GM12878 (cell line): ENCODE results near the gene TSC22D1. TPM values are rescaled to one million over a fixed set of nuclear protein-coding genes. Genes with fewer than 3 reads are reported as not detected.

ENCODE experiments used
- ATAC-seq: fragments of 200-7000 bp; cut with Tn5 transposase; 3 replicates; pipeline ENCODE4 v1.9.1; 2020; ENCODE audit warnings: mild to moderate bottlenecking, moderate library complexity
- BruUV-seq: library from RNA; stranded (reverse); fragments of 400-500 nt; replicated peaks from 2 replicates; lab custom pipeline; 2021; lab: Mats Ljungman, UMichigan
- CTCF ChIA-PET: fragments of 300-600 bp; sonication (Branson Sonifier 250); formaldehyde crosslinking; extraction: SDS; loops from one replicate; lab custom pipeline; 2021; ENCODE audit warnings: inconsistent platforms; lab: Yijun Ruan, JAX
- POLR2A ChIA-PET: fragments of 350-600 bp; formaldehyde crosslinking; extraction: SDS; loops from one replicate; lab custom pipeline; 2021; ENCODE audit warnings: inconsistent platforms; lab: Charles Lee
- RAD21 ChIA-PET: fragments of 300-600 bp; sonication (Branson Sonifier 250); formaldehyde crosslinking; loops from one replicate; lab custom pipeline; 2023; ENCODE audit warnings: antibody characterized with exemption; ENCODE audit not compliant: unreplicated experiment; lab: Charles Lee
- SMC1A ChIA-PET: fragments of 300-600 bp; sonication (Branson Sonifier 250); formaldehyde crosslinking; loops from one replicate; lab custom pipeline; 2023; ENCODE audit not compliant: unreplicated experiment, uncharacterized antibody; lab: Charles Lee
- DNase-seq: peaks from one replicate; pipeline ENCODE4 v3.0.0-alpha.2; 2011; ENCODE audit warnings: low read depth, low spot score
- FAIRE-seq: peaks from 3 replicates; lab custom pipeline; 2011; peaks lifted over from hg19 to GRCh38; lab: Jason Lieb, UNC
- H2AFZ ChIP-seq: 2 replicates; pipeline ENCODE4 v1.6.0; 2011; ENCODE audit warnings: low read depth, low read length, control low read depth; ENCODE audit not compliant: control insufficient read depth
- H3K27ac ChIP-seq: 2 replicates; pipeline ENCODE4 v1.5.1; 2011; ENCODE audit warnings: control low read depth; ENCODE audit not compliant: control insufficient read depth, insufficient read depth
- H3K27me3 ChIP-seq, 2 experiments: replicated peaks in 1 of 2; 2 replicates each; pipeline versions ENCODE4 v1.6.0 to v1.6.1; 2011; ENCODE audit warnings: low read length in 1 of 2; ENCODE audit not compliant: control insufficient read depth in 2 of 2, insufficient read depth in 2 of 2
- H3K36me3 ChIP-seq, 2 experiments: 2 replicates each; pipeline ENCODE4 v1.5.1; 2011; ENCODE audit warnings: low read length in 1 of 2; ENCODE audit not compliant: control insufficient read depth in 2 of 2, insufficient read depth in 2 of 2
- H3K4me1 ChIP-seq: 2 replicates; pipeline ENCODE4 v1.6.1; 2011; ENCODE audit warnings: mild to moderate bottlenecking, low read length, moderate library complexity, mixed read lengths; ENCODE audit not compliant: control insufficient read depth, insufficient read depth
- H3K4me2 ChIP-seq: 2 replicates; pipeline ENCODE4 v1.6.0; 2011; ENCODE audit warnings: control low read depth; ENCODE audit not compliant: control insufficient read depth, insufficient read depth
- H3K4me3 ChIP-seq: fragments of 200-600 bp; sonication (generic); 2 replicates; pipeline ENCODE4 v1.5.1; 2016
- H3K79me2 ChIP-seq: 2 replicates; pipeline ENCODE4 v1.6.0; 2011; ENCODE audit warnings: low read length; ENCODE audit not compliant: control insufficient read depth, insufficient read depth
- H3K9ac ChIP-seq: 2 replicates; pipeline ENCODE4 v1.8.0; 2011; ENCODE audit warnings: low read length, control low read depth, mixed read lengths; ENCODE audit not compliant: control insufficient read depth, insufficient read depth
- H3K9me3 ChIP-seq: replicated peaks from 3 replicates; pipeline ENCODE4 v1.5.1; 2011; ENCODE audit warnings: mild to moderate bottlenecking, low read length; ENCODE audit not compliant: control insufficient read depth, insufficient read depth
- H4K20me1 ChIP-seq: 2 replicates; pipeline ENCODE4 v1.6.0; 2011; ENCODE audit not compliant: control insufficient read depth, insufficient read depth
- ESRRA ChIP-seq: IDR thresholded peaks from 2 replicates; pipeline ENCODE4 v1.6.1; 2012; ENCODE audit warnings: mild to moderate bottlenecking, low read length, improper control_type of control experiment
- MEF2A ChIP-seq: IDR thresholded peaks from 2 replicates; pipeline ENCODE4 v1.6.1; 2011; ENCODE audit warnings: low read depth, mild to moderate bottlenecking, low read length, moderate library complexity; ENCODE audit not compliant: insufficient read depth
- NR2C1 ChIP-seq: fragments of 450-650 bp; IDR thresholded peaks from 2 replicates; pipeline ENCODE4 v1.6.1; 2017; ENCODE audit warnings: antibody characterized with exemption, mild to moderate bottlenecking, moderate library complexity
- NRF1 ChIP-seq: conservative IDR thresholded peaks from 2 replicates; pipeline ENCODE4 v1.6.1; 2011; ENCODE audit warnings: mild to moderate bottlenecking, low read depth, low read length, improper control_type of control experiment
- PAX5 ChIP-seq: IDR thresholded peaks from 2 replicates; pipeline ENCODE4 v1.6.1; 2011; ENCODE audit warnings: low read depth, low read length, borderline replicate concordance
- RAD51 ChIP-seq: fragments of 450-650 bp; IDR thresholded peaks from 2 replicates; pipeline ENCODE4 v1.6.1; 2016; ENCODE audit warnings: moderate library complexity, mild to moderate bottlenecking, inconsistent platforms
- SMAD5 ChIP-seq: IDR thresholded peaks from 2 replicates; pipeline ENCODE4 v1.6.1; 2016; ENCODE audit warnings: antibody characterized with exemption, low read depth
- SREBF2 ChIP-seq: IDR thresholded peaks from 2 replicates; pipeline ENCODE4 v1.6.1; 2012; ENCODE audit warnings: mild to moderate bottlenecking, low read length
- SUZ12 ChIP-seq: fragments of 200-600 bp; sonication (generic); IDR thresholded peaks from one replicate; pipeline ENCODE4 v1.6.1; 2018; ENCODE audit warnings: antibody characterized with exemption, mild to moderate bottlenecking; ENCODE audit not compliant: unreplicated experiment
- TCF7 ChIP-seq: IDR thresholded peaks from 2 replicates; pipeline ENCODE4 v1.6.1; 2014; ENCODE audit warnings: antibody characterized with exemption, borderline replicate concordance
- WGBS: methylation state at CpG from one replicate; pipeline ENCODE4 v1.1.6; 2016; ENCODE audit warnings: low lambda C conversion rate; ENCODE audit not compliant: insufficient replicate concordance, insufficient coverage; ENCODE audit errors: missing lambda C conversion rate; 5-methylcytosine and 5-hydroxymethylcytosine counted together
- in situ Hi-C: fragments of 300-500 bp; cut with MboI; formaldehyde crosslinking; loops from 9 replicates; pipeline ENCODE4 v1.14.3; 2018; ENCODE audit warnings: mixed read lengths
- intact Hi-C: fragments of 100-400 bp; cut with micrococcal nuclease; formaldehyde crosslinking; loops from one replicate; pipeline ENCODE4 v1.14.2; 2022; ENCODE audit not compliant: unreplicated experiment
- polyA plus RNA-seq, 11 experiments: library from polyadenylated mRNA; depleted of rRNA in 4 of 11; unstranded in 6 of 11; stranded (reverse) in 5 of 11; fragments of >200 nt; fragmentation: Nextera tagmentation in 4 of 11; fragmentation: Illumina TruSeq in 1 of 11; extraction: Ambion mirVana in 4 of 11; extraction: Trizol in 1 of 11; gene quantifications; 1 replicate in 1 of 11; 2 replicates in 10 of 11; pipeline versions ENCODE4 v1.2.1 to v1.2.3, GENCODE V29; 2011 to 2016; ENCODE audit warnings: inconsistent platforms in 2 of 11, missing spikeins in 2 of 11, low read depth in 1 of 11
- total RNA-seq, 4 experiments: library from RNA; depleted of rRNA in 3 of 4; stranded (reverse); fragments of >200 nt in 3 of 4; fragmentation: Illumina TruSeq in 1 of 4; extraction: Trizol in 1 of 4; gene quantifications; 2 replicates each; pipeline versions ENCODE4 v1.2.1 to v1.2.3, GENCODE V29; 2013 to 2021
- TF ChIP-seq, protein P1 (sequence below): fragments of 450-650 bp; IDR thresholded peaks from 2 replicates; pipeline ENCODE4 v1.6.1; 2017; ENCODE audit warnings: mild to moderate bottlenecking
- TF ChIP-seq, protein P2 (sequence below): IDR thresholded peaks from 2 replicates; pipeline ENCODE4 v1.6.1; 2011; ENCODE audit warnings: borderline replicate concordance, low read depth, mild to moderate bottlenecking, moderate library complexity, mixed read lengths, low read length; ENCODE audit not compliant: insufficient read depth; ENCODE audit errors: extremely low read length
- TF ChIP-seq, protein P3 (sequence below): fragments of 150-350 bp; IDR thresholded peaks from 2 replicates; pipeline ENCODE4 v1.6.1; 2014; ENCODE audit warnings: mild to moderate bottlenecking, low read depth, low read length
- TF ChIP-seq, protein P4 (sequence below): fragments of 450-650 bp; IDR thresholded peaks from 2 replicates; pipeline ENCODE4 v1.6.1; 2017; ENCODE audit warnings: mild to moderate bottlenecking, moderate library complexity
- TF ChIP-seq, protein P5 (sequence below): IDR thresholded peaks from 2 replicates; pipeline ENCODE4 v1.6.1; 2011; ENCODE audit warnings: mild to moderate bottlenecking, low read depth, low read length, moderate library complexity; ENCODE audit not compliant: insufficient replicate concordance

TSC22D1 gene
- total and polyA plus RNA-seq, 10 of the 15 experiments (the other 5 are each of a cell fraction or from before 2014, with no cell fraction given) = 0.37 to 15.7 (median 7.5) TPM

DNA sequence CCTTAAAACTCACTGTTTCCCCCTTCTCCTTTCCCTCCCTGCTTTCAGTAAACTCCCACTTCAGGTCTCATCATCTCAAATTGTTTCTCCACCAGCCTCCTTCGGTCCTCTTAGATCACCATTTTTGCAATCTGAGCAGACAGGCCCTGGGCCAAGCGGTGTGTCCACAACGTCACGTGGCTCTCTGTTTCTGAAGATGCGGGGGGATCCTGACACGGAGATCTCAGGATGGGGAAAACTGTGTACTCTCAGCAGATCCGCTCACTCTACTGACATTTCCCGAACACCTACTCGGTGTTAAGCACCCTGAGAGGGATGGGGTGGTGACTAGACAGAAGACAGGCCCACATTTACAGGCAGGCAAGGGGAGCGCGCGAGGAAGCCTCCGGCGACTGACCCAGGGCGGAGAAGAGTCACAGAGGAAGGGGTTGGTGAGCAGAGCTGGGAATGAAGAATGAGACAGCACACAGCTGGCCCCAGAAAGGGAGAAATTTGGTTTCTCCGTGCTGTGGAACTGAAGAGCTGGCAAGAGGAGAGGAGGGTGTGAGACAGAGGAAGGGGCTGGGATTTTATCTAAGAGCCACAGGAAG is 163.7 kb downstream of the TSC22D1 start:
- Histone ChIP-seq H3K79me2 (no peaks in the 10 kb centered on the region), H3K4me1 (no peaks in the 10 kb centered on the region), H3K27me3 (peaks cover 0 to 1% of the 10 kb centered on the region in 2 experiments; a peak in 1 of 4 replicates), H2AFZ (no peak overlapping the region), H3K4me3 (no peak overlapping the region), H3K9ac (no peak overlapping the region), H3K9me3 (no peaks in the 10 kb centered on the region; the same call in 2 of the 3 replicates), H3K4me2 (no peak overlapping the region), H3K27ac (no peak overlapping the region), H3K36me3 (no peaks in the 10 kb centered on the region), H4K20me1 (no peaks in the 10 kb centered on the region; the same call in 1 of the 2 replicates)
- RAD21 ChIA-PET = no interaction called here
- FAIRE-seq = no peak
- POLR2A ChIA-PET = no interaction called here
- intact Hi-C loops (no loop called here), in situ Hi-C loops (no loop called here)
- no TSS peak for BruUV-seq
- 66% methylated on average over 16 of the region's 16 CpGs for WGBS
- DNase-seq = no peak
- CTCF ChIA-PET = no interaction called here
- SMC1A ChIA-PET = no interaction called here
- no peak for ATAC-seq
- TF ChIP-seq NRF1 (no peak), NR2C1 (no peak), SREBF2 (no peak), SUZ12 (no peak), MEF2A (no peak), ESRRA (no peak), SMAD5 (no peak), TCF7 (no peak), RAD51 (no peak), PAX5 (no peak)
- TF ChIP-seq, protein P1, sequence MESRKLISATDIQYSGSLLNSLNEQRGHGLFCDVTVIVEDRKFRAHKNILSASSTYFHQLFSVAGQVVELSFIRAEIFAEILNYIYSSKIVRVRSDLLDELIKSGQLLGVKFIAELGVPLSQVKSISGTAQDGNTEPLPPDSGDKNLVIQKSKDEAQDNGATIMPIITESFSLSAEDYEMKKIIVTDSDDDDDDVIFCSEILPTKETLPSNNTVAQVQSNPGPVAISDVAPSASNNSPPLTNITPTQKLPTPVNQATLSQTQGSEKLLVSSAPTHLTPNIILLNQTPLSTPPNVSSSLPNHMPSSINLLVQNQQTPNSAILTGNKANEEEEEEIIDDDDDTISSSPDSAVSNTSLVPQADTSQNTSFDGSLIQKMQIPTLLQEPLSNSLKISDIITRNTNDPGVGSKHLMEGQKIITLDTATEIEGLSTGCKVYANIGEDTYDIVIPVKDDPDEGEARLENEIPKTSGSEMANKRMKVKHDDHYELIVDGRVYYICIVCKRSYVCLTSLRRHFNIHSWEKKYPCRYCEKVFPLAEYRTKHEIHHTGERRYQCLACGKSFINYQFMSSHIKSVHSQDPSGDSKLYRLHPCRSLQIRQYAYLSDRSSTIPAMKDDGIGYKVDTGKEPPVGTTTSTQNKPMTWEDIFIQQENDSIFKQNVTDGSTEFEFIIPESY = no peak
- TF ChIP-seq, protein P2, sequence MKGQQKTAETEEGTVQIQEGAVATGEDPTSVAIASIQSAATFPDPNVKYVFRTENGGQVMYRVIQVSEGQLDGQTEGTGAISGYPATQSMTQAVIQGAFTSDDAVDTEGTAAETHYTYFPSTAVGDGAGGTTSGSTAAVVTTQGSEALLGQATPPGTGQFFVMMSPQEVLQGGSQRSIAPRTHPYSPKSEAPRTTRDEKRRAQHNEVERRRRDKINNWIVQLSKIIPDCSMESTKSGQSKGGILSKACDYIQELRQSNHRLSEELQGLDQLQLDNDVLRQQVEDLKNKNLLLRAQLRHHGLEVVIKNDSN = no peak
- TF ChIP-seq, protein P3, sequence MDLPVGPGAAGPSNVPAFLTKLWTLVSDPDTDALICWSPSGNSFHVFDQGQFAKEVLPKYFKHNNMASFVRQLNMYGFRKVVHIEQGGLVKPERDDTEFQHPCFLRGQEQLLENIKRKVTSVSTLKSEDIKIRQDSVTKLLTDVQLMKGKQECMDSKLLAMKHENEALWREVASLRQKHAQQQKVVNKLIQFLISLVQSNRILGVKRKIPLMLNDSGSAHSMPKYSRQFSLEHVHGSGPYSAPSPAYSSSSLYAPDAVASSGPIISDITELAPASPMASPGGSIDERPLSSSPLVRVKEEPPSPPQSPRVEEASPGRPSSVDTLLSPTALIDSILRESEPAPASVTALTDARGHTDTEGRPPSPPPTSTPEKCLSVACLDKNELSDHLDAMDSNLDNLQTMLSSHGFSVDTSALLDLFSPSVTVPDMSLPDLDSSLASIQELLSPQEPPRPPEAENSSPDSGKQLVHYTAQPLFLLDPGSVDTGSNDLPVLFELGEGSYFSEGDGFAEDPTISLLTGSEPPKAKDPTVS = no peak
- TF ChIP-seq, protein P4, sequence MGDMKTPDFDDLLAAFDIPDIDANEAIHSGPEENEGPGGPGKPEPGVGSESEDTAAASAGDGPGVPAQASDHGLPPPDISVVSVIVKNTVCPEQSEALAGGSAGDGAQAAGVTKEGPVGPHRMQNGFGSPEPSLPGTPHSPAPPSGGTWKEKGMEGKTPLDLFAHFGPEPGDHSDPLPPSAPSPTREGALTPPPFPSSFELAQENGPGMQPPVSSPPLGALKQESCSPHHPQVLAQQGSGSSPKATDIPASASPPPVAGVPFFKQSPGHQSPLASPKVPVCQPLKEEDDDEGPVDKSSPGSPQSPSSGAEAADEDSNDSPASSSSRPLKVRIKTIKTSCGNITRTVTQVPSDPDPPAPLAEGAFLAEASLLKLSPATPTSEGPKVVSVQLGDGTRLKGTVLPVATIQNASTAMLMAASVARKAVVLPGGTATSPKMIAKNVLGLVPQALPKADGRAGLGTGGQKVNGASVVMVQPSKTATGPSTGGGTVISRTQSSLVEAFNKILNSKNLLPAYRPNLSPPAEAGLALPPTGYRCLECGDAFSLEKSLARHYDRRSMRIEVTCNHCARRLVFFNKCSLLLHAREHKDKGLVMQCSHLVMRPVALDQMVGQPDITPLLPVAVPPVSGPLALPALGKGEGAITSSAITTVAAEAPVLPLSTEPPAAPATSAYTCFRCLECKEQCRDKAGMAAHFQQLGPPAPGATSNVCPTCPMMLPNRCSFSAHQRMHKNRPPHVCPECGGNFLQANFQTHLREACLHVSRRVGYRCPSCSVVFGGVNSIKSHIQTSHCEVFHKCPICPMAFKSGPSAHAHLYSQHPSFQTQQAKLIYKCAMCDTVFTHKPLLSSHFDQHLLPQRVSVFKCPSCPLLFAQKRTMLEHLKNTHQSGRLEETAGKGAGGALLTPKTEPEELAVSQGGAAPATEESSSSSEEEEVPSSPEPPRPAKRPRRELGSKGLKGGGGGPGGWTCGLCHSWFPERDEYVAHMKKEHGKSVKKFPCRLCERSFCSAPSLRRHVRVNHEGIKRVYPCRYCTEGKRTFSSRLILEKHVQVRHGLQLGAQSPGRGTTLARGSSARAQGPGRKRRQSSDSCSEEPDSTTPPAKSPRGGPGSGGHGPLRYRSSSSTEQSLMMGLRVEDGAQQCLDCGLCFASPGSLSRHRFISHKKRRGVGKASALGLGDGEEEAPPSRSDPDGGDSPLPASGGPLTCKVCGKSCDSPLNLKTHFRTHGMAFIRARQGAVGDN = no peak
- TF ChIP-seq, protein P5, sequence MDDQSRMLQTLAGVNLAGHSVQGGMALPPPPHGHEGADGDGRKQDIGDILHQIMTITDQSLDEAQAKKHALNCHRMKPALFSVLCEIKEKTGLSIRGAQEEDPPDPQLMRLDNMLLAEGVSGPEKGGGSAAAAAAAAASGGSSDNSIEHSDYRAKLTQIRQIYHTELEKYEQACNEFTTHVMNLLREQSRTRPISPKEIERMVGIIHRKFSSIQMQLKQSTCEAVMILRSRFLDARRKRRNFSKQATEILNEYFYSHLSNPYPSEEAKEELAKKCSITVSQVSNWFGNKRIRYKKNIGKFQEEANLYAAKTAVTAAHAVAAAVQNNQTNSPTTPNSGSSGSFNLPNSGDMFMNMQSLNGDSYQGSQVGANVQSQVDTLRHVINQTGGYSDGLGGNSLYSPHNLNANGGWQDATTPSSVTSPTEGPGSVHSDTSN = no peak
